Measurements from ENCODE around the gene RRBP1.

RRBP1 gene

DNA sequence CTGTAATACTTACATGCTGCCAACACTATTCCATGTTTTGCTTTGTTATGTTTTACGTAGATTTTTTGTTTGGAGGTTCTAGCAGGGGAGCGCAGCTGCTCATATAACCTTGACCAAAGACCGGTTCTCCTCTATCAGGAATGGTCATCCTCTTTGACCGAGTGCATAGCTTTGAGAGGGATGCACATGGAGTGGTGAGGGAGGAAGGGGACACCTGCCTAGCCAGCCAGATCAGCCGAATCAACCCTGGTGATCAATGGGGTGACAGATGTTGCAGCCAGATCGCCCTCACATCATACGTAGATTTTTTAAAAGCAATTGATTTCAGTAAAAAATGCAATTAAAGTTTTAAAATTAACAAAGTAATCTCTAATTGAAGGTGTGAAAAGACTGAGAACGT lies 105.8 kb downstream of the RRBP1 start:
- DNase-seq (ENCODE audit: low read depth in 1 of 2, low spot score in 1 of 2) = no peak

DNA sequence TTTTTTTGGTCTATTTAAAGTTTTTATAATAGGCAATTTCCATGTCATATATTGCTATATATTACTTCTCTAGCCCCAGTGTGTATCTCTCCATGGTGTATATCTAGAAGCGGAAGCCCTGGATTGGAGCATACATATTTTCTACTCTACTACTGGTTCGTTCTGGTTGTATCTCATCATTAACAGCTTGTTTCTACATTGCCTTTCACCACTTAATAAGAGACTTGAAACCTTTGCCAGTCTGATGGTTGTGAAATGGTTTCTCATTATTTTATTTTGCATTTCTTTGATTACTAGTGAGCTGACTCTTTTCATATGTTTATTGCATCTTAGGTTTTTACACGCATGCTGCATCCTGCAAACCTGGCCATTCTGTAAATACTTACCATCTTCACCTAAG lies 108.6 kb downstream of the RRBP1 start:
- DNase-seq (ENCODE audit: low read depth in 1 of 2, low spot score in 1 of 2) = no peak

DNA sequence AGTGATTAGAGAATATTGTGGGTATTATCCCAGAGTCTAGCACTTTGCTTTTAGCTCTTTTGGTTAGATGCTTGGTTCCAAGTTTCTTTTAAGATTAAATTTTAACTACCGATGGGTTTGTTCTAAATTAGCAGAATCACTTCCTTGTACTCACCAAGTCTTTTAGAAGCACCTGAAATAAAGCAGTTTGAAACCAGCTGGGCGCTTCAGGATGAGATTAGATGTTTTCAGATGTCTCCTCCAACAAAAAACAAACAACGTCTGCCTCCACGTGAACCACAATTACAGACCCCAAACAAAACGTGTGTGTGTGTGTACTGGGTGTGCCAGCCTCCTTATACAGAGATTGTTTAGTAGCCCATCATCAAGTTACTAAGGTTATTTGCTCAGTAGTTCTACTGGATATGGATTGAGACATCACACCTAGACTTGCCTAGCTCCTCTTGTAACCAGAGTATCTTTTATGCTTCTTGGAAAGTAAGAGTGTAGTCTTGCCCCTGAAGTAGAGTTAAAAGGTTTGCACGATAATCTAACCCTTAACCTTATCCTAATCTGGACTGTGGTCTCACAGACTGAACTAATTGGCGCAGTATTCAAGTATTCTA lies 109.9 kb downstream of the RRBP1 start:
- no peak for DNase-seq (ENCODE audit: low read depth in 1 of 2, low spot score in 1 of 2)

DNA sequence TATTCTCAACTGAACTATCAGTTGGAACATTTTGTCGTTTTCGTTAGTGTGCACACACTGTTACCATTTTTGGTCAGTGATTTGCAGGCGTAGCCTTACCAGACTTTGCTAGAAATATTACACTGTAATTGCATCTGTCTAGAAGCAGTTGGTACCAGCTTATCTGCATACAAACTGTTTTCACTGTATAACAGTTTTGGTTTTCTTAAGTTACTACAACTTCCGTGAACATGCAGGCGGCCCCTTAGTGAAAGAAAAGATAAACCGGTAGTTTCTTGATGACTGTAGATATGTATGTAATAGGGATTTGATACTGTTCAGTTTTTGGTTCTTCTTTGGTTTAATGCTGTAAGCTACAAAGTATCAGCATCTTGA lies 110.9 kb downstream of the RRBP1 start:
- DNase-seq (ENCODE audit: low read depth in 1 of 2, low spot score in 1 of 2) = no peak

DNA sequence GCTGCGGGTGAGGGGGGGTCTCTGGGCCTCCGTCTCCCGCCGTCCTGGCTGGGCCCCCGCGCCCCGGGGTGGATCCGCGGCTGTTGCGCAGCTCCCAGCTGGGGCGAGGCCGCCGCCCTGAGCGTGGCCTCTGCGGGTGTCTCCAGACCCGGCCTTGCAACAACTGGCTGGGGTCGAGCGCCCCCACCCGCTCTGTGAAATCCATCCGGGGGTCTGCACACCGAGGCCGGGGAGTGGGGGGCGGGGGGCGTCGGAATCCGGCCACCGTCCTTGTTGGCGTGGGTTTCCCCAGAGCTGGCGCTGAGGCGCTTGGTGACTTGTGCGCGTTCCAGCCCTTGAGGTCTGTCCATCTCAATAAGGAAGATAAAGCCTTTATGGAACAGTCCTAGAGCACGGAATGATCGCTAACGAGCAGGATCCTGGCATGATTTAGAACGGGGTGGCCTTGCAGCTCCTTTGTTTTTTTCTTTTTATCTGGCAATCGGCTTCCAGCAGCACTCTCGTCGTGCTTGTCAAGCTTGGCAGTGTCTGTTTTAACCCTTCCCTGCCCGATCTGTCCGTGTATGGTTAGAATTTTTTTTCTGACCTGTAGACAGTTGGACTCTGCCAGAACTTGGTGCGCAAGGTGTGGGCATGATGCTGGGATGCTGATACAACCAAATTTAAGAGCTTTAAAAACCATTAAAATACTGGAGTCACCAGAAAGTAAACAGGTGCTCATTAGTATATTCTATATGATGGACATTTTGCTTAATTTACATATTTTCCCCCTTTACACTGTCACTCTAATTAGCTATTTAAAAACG lies 111.5 kb downstream of the RRBP1 start:
- DNase-seq (ENCODE audit: low read depth in 1 of 2, low spot score in 1 of 2) = peak in 1 of 2 donors; percentile 12

- DNase-seq (ENCODE audit: low read depth in 1 of 2, low spot score in 1 of 2) = peak; percentile 70 to 80
These were observed 112.3 kb downstream of the RRBP1 start, which contains the start of gene DSTN for GRCh38 chr20:17569616-17570346. TSS of gene DSTN (plus strand) at chr20:17570075. CDS start at chr20:17570209, 134 bp downstream.

DNA sequence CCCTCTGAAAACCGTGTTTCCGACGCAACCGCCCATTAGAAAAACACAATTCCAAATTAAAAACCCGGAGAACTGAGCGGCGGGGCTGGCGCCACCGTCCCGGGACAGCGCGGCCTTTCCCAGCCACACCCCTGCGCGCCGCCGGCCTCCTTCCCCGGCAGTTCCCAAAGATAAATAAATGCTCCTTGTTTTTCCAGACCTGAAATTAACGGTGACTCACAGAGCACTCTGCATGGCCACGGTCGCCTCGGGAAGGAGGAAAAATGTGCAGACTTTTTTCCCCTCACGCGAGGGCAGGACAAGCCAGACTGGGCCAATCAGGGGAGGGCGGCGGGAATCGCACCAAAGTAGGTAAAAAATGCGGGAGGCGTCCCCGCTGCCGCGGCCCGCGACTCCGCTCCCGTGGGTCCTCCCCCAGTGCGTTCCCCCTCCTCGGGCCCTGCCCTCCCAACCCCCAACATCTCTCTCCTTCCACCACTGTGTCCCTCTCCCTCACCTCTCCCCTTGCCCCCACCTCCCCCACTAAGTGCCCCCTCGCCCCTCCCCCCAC lies 113.0 kb downstream of the RRBP1 start:
- no peak for DNase-seq (ENCODE audit: low read depth in 1 of 2, low spot score in 1 of 2)

DNA sequence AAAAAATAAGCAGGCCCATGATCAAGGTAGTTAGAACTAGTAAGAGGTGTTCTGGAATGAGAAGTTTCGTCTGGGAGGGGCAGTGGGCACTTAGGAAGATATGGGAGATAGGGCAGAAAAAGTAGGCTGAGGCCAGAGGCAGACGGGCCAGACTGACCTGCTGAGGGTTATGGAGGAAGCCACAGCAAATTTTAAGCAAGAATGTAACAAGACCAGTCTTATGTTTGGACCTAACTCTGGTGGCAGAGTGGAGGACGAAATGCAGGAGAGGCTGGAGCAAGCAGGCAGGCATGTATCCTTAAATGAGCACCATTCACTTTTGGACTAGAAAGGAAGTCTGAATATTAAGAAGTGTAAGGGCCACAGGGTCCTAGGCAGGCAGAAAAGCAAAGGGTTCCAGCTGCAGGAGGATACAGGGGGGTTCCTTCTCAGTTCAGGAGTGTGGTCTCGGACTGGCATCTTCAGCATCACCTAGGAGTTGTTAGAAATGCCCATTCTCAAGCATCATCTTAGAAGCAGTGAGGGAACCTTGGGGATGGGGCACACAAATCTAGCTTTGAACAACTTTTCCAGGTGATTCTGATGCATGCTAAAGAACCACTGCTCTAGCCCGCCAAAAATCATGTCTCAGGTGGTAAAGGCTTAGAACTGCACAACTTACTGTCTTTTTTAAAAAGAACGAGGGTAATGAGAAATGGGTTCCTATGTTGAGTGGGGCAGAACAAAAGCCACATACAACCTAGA lies 113.8 kb downstream of the RRBP1 start:
- no peak for DNase-seq (ENCODE audit: low read depth in 1 of 2, low spot score in 1 of 2)

- no peak for DNase-seq (ENCODE audit: low read depth in 1 of 2, low spot score in 1 of 2)
These were observed 115.7 kb downstream of the RRBP1 start for GRCh38 chr20:17566345-17566744.

GRCh38 chr20:17565169-17565845 lies 116.7 kb downstream of the RRBP1 start:
- DNase-seq (ENCODE audit: low read depth in 1 of 2, low spot score in 1 of 2) = no peak

All from activated T-helper 1 cell treated with anti-CD3 and anti-CD28 coated beads, Interleukin-2, amount 50 U/mL, for 16 hours (primary cell).